Omental fat pad (tissue), 4 donors: ENCODE measurements around the gene SIK2. TPM values are rescaled to one million over a fixed set of nuclear protein-coding genes. Genes with fewer than 3 reads are reported as not detected.

ENCODE experiments used
- ATAC-seq: fragments of 150-250 bp; one replicate; pipeline ENCODE4 v1.9.1; 2016; ENCODE audit warnings: mild to moderate bottlenecking, moderate library complexity; ENCODE audit not compliant: low FRiP score
- DNase-seq: peaks from one replicate; pipeline ENCODE4 v3.0.0-alpha.2; 2019; ENCODE audit warnings: low spot score
- total RNA-seq, 4 donors: library from RNA; depleted of rRNA; stranded (reverse); fragments of >200 nt; gene quantifications; one replicate each; pipeline ENCODE4 v1.1.0, GENCODE V29; 2016
- TF ChIP-seq, protein P1 (sequence below), 3 donors: fragments of 450-650 bp; IDR thresholded peaks; one replicate each; pipeline ENCODE4 v1.5.1; 2016 to 2017; ENCODE audit warnings: antibody characterized with exemption in 3 of 3, mild to moderate bottlenecking in 3 of 3, moderate library complexity in 2 of 3

SIK2 gene
- total RNA-seq, 4 donors from 2014 or later, result 27.3 to 111 (median 73.6) TPM

DNA sequence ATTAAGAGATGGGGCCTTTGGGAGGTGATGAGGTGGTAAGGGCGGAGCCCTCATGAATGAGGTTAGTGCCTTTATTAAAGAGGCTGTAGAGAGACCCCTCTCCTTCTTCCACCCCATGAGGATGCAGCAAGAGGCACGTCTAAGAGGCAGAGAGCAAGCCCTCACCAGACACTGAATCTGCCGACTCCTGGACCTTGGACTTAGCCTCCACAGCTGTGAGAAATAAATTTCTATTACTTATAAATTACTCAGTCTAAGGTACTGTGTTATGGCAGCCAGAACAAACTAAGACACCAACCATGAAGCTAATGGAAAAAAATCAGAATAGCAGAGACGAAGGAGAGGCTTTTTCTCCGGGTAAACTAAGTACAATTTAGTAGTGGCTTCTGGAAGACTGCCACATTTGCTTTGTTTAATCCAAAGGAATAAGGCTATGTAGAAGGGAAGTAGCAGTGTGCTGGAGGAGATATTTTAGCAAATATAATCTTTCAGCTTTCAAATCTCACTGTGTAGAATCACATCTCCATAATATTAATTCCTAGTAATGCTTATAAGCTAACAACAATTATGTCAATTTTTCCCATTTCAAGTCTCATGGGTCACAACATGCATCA lies 12.3 kb upstream of the SIK2 start:
- DNase-seq (no peak), ATAC-seq (no peak)
- TF ChIP-seq, protein P1, sequence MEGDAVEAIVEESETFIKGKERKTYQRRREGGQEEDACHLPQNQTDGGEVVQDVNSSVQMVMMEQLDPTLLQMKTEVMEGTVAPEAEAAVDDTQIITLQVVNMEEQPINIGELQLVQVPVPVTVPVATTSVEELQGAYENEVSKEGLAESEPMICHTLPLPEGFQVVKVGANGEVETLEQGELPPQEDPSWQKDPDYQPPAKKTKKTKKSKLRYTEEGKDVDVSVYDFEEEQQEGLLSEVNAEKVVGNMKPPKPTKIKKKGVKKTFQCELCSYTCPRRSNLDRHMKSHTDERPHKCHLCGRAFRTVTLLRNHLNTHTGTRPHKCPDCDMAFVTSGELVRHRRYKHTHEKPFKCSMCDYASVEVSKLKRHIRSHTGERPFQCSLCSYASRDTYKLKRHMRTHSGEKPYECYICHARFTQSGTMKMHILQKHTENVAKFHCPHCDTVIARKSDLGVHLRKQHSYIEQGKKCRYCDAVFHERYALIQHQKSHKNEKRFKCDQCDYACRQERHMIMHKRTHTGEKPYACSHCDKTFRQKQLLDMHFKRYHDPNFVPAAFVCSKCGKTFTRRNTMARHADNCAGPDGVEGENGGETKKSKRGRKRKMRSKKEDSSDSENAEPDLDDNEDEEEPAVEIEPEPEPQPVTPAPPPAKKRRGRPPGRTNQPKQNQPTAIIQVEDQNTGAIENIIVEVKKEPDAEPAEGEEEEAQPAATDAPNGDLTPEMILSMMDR (IDR thresholded peaks at IDR 0.05), result no peak

DNA sequence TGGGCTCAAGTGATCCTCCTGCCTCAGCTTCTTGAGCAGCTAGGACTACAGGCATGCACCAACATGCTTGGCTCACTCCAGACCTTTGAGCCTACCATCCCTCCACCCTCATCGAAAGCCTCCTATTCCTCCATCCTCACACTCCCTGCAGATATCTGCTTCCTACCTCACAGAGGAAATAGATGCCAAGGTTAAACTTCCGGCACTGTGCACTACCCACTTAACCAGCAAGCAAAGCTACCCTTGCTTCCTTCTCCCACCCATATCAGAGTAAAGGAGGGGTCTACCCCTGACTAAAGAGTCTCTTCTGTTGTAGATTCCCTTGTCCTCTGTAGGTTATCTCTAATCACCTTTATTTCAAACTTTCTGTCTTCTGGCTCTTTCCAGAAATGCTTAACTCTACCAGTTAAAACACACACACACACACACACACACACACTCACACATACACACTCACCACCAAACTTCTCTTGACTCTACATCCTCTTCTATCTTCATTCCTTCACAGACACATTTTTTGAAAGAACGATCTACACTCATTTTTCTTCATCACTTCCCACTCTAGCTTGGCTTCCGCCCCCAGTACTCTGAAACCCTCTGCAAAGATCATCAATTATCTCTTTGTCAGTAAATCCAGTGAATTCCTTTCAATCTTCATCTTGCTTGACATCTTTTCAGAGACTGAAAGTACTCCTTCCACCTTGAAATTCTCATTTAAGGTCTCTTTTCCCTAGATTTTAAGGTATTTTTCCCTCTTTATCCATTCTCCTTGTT lies 10.9 kb upstream of the SIK2 start:
- DNase-seq (no peak), ATAC-seq (no peak)
- TF ChIP-seq, protein P1 (IDR thresholded peaks at IDR 0.05), result no peak

DNA sequence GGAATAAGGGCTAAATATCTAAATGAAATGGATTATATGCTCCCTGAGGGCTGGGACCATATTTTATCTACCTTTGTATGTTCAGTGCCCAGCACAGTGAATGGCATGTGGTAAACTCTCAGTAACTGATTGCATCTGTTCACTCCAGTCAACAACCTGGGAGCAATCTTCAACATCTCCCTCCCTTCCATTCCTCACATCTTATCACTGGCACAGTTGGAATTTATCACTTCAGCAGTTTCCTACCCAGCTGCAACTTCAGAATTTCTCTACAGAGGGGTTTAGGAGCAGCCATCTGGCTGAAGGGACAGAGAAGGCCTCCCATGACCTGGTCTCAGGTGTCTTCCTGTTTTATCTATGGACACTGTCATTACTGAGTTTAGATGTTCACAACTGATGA lies 9.8 kb upstream of the SIK2 start:
- no peak for DNase-seq
- TF ChIP-seq, protein P1 (IDR thresholded peaks at IDR 0.05), result no peak
- no peak for ATAC-seq

DNA sequence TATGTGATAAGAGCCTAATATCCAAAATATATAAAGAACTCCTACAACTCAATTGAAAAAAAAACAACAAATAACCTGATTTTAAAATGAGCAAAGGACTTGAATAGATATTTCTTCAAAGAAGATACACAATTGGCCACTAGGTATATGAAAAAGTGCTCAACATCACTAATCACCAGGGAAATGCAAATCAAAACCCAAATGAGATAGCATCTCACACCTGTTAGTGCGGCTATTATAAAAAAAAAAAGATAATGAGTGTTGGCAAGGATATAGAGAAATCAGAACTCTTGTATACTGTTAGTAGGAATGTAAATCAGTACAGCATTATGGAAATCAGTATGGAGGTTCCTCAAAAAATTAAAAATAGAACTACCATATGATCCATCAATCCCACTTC lies 5.9 kb upstream of the SIK2 start:
- ATAC-seq (no peak), DNase-seq (no peak)
- TF ChIP-seq, protein P1 (IDR thresholded peaks at IDR 0.05), result no peak

DNA sequence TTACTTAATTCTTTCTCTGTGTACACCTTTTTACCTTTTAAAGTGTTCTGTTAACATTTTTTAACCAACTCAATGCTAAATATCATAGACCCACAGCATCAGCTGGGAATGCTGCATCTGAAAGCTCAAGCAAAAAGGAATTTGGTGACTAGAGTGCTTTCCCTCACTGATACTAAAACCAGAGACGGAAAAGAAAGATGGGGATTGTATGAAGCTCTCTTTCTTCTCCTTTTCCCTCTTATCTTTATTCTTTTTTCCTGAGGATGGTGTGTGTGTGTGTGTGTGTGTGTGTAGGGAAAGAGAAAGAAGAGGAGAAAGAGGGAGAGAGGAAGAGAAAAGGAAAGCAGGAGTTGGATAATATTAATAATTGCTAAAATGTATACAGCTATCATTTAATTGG lies 4.1 kb upstream of the SIK2 start:
- DNase-seq (no peak), ATAC-seq (no peak)
- TF ChIP-seq, protein P1 (IDR thresholded peaks at IDR 0.05), result no peak

DNA sequence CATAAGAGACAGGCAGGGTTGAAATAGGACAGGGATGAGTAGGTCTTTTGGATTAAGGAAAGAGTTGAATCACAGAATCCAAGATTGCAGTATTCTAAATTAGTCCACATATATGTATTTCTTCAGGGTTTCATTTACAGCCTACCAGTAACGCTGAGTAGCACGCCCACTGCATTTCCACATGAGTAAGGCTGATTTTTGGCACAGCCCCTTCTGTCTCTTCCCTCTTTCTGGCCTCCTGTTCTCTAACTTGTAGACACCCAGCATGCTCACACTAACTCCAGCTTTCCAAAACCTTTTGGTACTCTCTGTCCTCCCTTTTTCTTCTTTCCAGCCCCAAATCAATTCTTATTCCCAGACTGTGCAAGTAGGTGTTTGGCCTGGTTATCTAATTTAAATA lies 3.7 kb upstream of the SIK2 start:
- ATAC-seq (peak; percentile 11), DNase-seq (no peak)
- TF ChIP-seq, protein P1 (IDR thresholded peaks at IDR 0.05), result no peak

DNA sequence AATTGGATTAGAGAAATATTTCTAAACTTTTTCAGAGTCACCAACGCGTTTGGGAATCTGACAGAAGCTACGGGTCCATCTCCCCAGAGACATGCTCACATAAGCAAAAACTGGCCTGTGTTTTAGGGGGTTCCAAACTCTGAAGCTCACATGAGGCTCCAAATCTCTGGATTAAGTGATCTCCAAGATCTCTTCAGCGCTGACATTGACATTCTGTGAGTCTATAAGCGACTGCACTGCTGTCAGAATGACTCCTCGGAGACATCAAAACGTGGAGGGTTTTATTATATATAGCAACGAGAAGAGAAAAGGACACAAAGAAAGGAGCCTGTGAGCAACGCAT lies 642 bp upstream of the SIK2 start:
- TF ChIP-seq, protein P1 (IDR thresholded peaks at IDR 0.05), result no peak
- ATAC-seq, result no peak
- DNase-seq, result no peak
